H9 (cell line): ENCODE results near the gene SIRT7. TPM values are rescaled to one million over a fixed set of nuclear protein-coding genes. Genes with fewer than 3 reads are reported as not detected.

ENCODE experiments used
- DNase-seq: peaks from one replicate; pipeline ENCODE4 v3.0.0-alpha.2; 2017
- H2AFZ ChIP-seq: one replicate; pipeline ENCODE4 v1.6.1; 2013; ENCODE audit warnings: mild to moderate bottlenecking, low read length, control low read depth, moderate library complexity
- H2AK5ac ChIP-seq: 2 replicates; pipeline ENCODE4 v1.6.1; 2013; ENCODE audit warnings: low read length, control low read depth, mixed read lengths; ENCODE audit not compliant: insufficient read length
- H2BK120ac ChIP-seq: one replicate; pipeline ENCODE4 v1.6.1; 2013; ENCODE audit warnings: low read depth, mild to moderate bottlenecking, low read length, control low read depth, inconsistent platforms; ENCODE audit not compliant: poor library complexity, severe bottlenecking
- H2BK12ac ChIP-seq: 2 replicates; pipeline ENCODE4 v1.6.1; 2013; ENCODE audit warnings: low read length, control low read depth, mixed read lengths, low read depth; ENCODE audit not compliant: insufficient read length
- H2BK15ac ChIP-seq: 2 replicates; pipeline ENCODE4 v1.6.1; 2013; ENCODE audit warnings: low read depth, low read length, control low read depth
- H2BK20ac ChIP-seq: one replicate; pipeline ENCODE4 v1.6.1; 2013; ENCODE audit warnings: low read depth, mild to moderate bottlenecking, low read length, control low read depth, inconsistent platforms; ENCODE audit not compliant: poor library complexity, severe bottlenecking
- H2BK5ac ChIP-seq: 2 replicates; pipeline ENCODE4 v1.6.1; 2013; ENCODE audit warnings: low read length, control low read depth, mixed read lengths; ENCODE audit not compliant: insufficient read length
- H3K14ac ChIP-seq: 2 replicates; pipeline ENCODE4 v1.6.1; 2013; ENCODE audit warnings: low read length, control low read depth; ENCODE audit not compliant: insufficient read depth
- H3K18ac ChIP-seq: 2 replicates; pipeline ENCODE4 v1.6.1; 2013; ENCODE audit warnings: low read depth, mild to moderate bottlenecking, mixed read lengths, low read length, control low read depth; ENCODE audit not compliant: insufficient read length
- H3K23ac ChIP-seq: 2 replicates; pipeline ENCODE4 v1.6.1; 2013; ENCODE audit warnings: low read length, control low read depth, mixed read lengths, low read depth; ENCODE audit not compliant: insufficient read length
- H3K23me2 ChIP-seq: 2 replicates; pipeline ENCODE4 v1.6.1; 2013; ENCODE audit warnings: low read depth, mild to moderate bottlenecking, mixed read lengths, low read length, control low read depth; ENCODE audit not compliant: insufficient read length, poor library complexity, severe bottlenecking
- H3K27ac ChIP-seq: 2 replicates; pipeline ENCODE4 v1.5.1; 2013; ENCODE audit warnings: low read length, control low read depth, mixed read lengths, low read depth; ENCODE audit not compliant: insufficient read length
- H3K27me3 ChIP-seq: 2 replicates; pipeline ENCODE4 v1.6.1; 2013; ENCODE audit warnings: low read length, control low read depth, inconsistent platforms; ENCODE audit not compliant: insufficient read depth
- H3K4ac ChIP-seq: 2 replicates; pipeline ENCODE4 v1.6.1; 2013; ENCODE audit warnings: low read depth, mild to moderate bottlenecking, control low read depth, inconsistent platforms, low read length, moderate library complexity
- H3K4me1 ChIP-seq: 2 replicates; pipeline ENCODE4 v1.6.1; 2013; ENCODE audit warnings: low read length, control low read depth, inconsistent platforms; ENCODE audit not compliant: insufficient read depth
- H3K4me2 ChIP-seq: 2 replicates; pipeline ENCODE4 v1.6.1; 2013; ENCODE audit warnings: low read length, control low read depth, mixed read lengths; ENCODE audit not compliant: insufficient read length, insufficient read depth
- H3K56ac ChIP-seq: 2 replicates; pipeline ENCODE4 v1.6.1; 2013; ENCODE audit warnings: low read depth, mild to moderate bottlenecking, mixed read lengths, low read length, control low read depth; ENCODE audit not compliant: insufficient read length
- H3K79me1 ChIP-seq: 2 replicates; pipeline ENCODE4 v1.6.1; 2013; ENCODE audit warnings: low read depth, mild to moderate bottlenecking, moderate library complexity, low read length, control low read depth, inconsistent platforms; ENCODE audit not compliant: insufficient read depth, poor library complexity, severe bottlenecking
- H3K79me2 ChIP-seq: 2 replicates; pipeline ENCODE4 v1.6.1; 2013; ENCODE audit warnings: low read length, control low read depth, inconsistent platforms; ENCODE audit not compliant: insufficient read depth
- H3K9ac ChIP-seq: 2 replicates; pipeline ENCODE4 v1.6.1; 2013; ENCODE audit warnings: low read length, control low read depth, mixed read lengths; ENCODE audit not compliant: insufficient read length; ENCODE audit errors: extremely low read depth
- H3K9me3 ChIP-seq: one replicate; pipeline ENCODE4 v1.6.1; 2013; ENCODE audit warnings: low read depth, low read length, inconsistent platforms; ENCODE audit not compliant: control insufficient read depth
- H3T11ph ChIP-seq: one replicate; pipeline ENCODE4 v1.6.1; 2013; ENCODE audit warnings: mild to moderate bottlenecking, low read length, control low read depth, inconsistent platforms
- H4K20me1 ChIP-seq: one replicate; pipeline ENCODE4 v1.6.1; 2013; ENCODE audit not compliant: control insufficient read depth, insufficient read length, insufficient read depth
- H4K5ac ChIP-seq: 2 replicates; pipeline ENCODE4 v1.6.1; 2013; ENCODE audit warnings: low read depth, mild to moderate bottlenecking, mixed read lengths, low read length, control low read depth; ENCODE audit not compliant: insufficient read length
- H4K8ac ChIP-seq: replicated peaks from 2 replicates; pipeline ENCODE4 v1.6.1; 2013; ENCODE audit warnings: low read length, control low read depth, mixed read lengths, low read depth; ENCODE audit not compliant: insufficient read length
- H4K91ac ChIP-seq: 2 replicates; pipeline ENCODE4 v1.6.1; 2013; ENCODE audit warnings: low read depth, mild to moderate bottlenecking, moderate library complexity, mixed read lengths, low read length, control low read depth; ENCODE audit not compliant: insufficient read length
- H3K27ac Mint-ChIP-seq, 3 experiments: 2 replicates in 2 of 3; 3 replicates in 1 of 3; pipeline ENCODE4 v1.8.0; 2020 to 2021; ENCODE audit warnings: mixed read lengths in 3 of 3, mild to moderate bottlenecking in 1 of 3, moderate library complexity in 1 of 3
- H3K27me3 Mint-ChIP-seq: 2 replicates; pipeline ENCODE4 v1.8.0; 2021; ENCODE audit warnings: low read depth, mild to moderate bottlenecking, moderate library complexity, mixed read lengths
- H3K36me3 Mint-ChIP-seq, 3 experiments: 2 replicates in 2 of 3; 3 replicates in 1 of 3; pipeline ENCODE4 v1.8.0; 2020 to 2021; ENCODE audit warnings: low read depth in 3 of 3, mixed read lengths in 3 of 3; ENCODE audit not compliant: insufficient read depth in 1 of 3
- H3K4me1 Mint-ChIP-seq, 2 experiments: 2 replicates each; pipeline ENCODE4 v1.8.0; 2020; ENCODE audit warnings: mixed read lengths in 2 of 2
- H3K4me3 Mint-ChIP-seq, 2 experiments: 2 replicates in 1 of 2; 3 replicates in 1 of 2; pipeline ENCODE4 v1.8.0; 2020 to 2021; ENCODE audit warnings: mild to moderate bottlenecking in 2 of 2, mixed read lengths in 2 of 2, moderate library complexity in 1 of 2
- H3K9me3 Mint-ChIP-seq, 2 experiments: 2 replicates in 1 of 2; 3 replicates in 1 of 2; pipeline ENCODE4 v1.8.0; 2020; ENCODE audit warnings: mild to moderate bottlenecking in 2 of 2, mixed read lengths in 2 of 2, moderate library complexity in 1 of 2
- WGBS: extraction: QIAGEN DNeasy Blood & Tissue Kit; methylation state at CpG from one replicate; pipeline ENCODE4 v1.1.7; 2013; ENCODE audit warnings: missing lambda C conversion rate, low lambda C conversion rate, mixed read lengths; ENCODE audit not compliant: insufficient read length; ENCODE audit errors: extremely low coverage; 5-methylcytosine and 5-hydroxymethylcytosine counted together
- total RNA-seq: library from RNA; stranded (reverse); gene quantifications from 2 replicates; pipeline ENCODE4 v1.2.1, GENCODE V29; 2021
- TF ChIP-seq, protein P1 (sequence below): fragments of 200-600 bp; sonication (generic); conservative IDR thresholded peaks from 3 replicates; pipeline ENCODE4 v1.8.0; 2021; ENCODE audit warnings: antibody characterized with exemption, mild to moderate bottlenecking

SIRT7 gene
- total RNA-seq, 1 experiment from 2014 or later, result 29.7 TPM

DNA sequence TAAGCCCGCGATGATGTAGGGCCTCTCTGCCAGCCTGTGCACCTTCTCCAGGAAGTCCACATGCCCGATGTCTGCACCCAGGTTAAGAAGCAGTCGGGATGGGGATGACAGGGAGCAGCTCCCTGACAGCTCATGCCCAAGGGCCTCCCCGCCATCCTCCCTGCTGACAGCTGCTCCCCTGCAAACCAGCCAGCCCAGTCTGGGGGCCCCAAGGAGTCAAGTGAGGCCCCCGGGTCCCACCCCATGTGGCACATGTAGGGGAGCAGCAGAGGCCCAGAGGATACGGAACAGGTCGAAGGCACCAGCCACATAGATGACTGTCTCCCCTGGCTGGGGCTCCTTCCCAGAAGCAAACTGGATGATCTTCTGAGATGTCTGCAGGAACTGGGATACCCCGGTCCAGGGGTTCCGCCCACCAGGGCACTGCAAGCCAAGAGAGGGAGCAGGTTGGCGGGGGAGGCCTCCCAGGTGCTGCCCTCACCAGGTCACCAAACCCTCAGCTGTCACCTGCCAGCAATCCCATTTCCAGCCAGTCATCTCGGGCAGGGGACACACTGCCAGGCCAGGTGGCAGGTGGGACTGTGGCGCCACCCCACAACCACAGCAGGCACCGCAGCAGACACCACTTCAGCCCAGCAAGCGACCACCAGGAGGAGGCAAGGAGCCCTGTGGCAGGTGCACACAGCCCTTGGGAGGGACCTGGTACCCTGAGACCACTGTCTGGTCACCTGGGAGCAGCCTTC lies 11.3 kb downstream of the SIRT7 start:
- Histone ChIP-seq H3K9me3 (no peaks in the 10 kb centered on the region), H3K23ac (no peak overlapping the region), H3K9ac (no peak overlapping the region), H2BK12ac (no peak overlapping the region), H3T11ph (no peak overlapping the region), H3K23me2 (peaks cover 15% of the 10 kb centered on the region), H4K5ac (no peak overlapping the region), H3K79me1 (no peaks in the 10 kb centered on the region), H3K14ac (no peak overlapping the region), H2AFZ (no peak overlapping the region), H2BK5ac (no peak overlapping the region), H2BK15ac (no peak overlapping the region), H2BK20ac (no peak overlapping the region), H4K20me1 (no peaks in the 10 kb centered on the region), H2BK120ac (no peak overlapping the region), H3K18ac (no peak overlapping the region), H3K27ac (no peak overlapping the region), H3K4me2 (no peak overlapping the region), H2AK5ac (no peak overlapping the region), H3K27me3 (no peaks in the 10 kb centered on the region; the same call in 1 of the 2 replicates), H4K91ac (no peak overlapping the region), H4K8ac (no peak overlapping the region), H3K56ac (no peak overlapping the region), H3K79me2 (no peaks in the 10 kb centered on the region), H3K4me1 (no peaks in the 10 kb centered on the region), H3K4ac (no peak overlapping the region)
- H3K4me3 Mint-ChIP-seq, result no peak overlapping the region
- WGBS, result no CpG with 5 or more reads among the region's 15 CpGs
- no peaks in the 10 kb centered on the region for H3K9me3 Mint-ChIP-seq
- peaks cover 0 to 12% (median 4%) of the 10 kb centered on the region in 3 experiments; a peak in 4 of 7 replicates for H3K36me3 Mint-ChIP-seq
- no peak overlapping the region for H3K27ac Mint-ChIP-seq
- TF ChIP-seq, protein P1, sequence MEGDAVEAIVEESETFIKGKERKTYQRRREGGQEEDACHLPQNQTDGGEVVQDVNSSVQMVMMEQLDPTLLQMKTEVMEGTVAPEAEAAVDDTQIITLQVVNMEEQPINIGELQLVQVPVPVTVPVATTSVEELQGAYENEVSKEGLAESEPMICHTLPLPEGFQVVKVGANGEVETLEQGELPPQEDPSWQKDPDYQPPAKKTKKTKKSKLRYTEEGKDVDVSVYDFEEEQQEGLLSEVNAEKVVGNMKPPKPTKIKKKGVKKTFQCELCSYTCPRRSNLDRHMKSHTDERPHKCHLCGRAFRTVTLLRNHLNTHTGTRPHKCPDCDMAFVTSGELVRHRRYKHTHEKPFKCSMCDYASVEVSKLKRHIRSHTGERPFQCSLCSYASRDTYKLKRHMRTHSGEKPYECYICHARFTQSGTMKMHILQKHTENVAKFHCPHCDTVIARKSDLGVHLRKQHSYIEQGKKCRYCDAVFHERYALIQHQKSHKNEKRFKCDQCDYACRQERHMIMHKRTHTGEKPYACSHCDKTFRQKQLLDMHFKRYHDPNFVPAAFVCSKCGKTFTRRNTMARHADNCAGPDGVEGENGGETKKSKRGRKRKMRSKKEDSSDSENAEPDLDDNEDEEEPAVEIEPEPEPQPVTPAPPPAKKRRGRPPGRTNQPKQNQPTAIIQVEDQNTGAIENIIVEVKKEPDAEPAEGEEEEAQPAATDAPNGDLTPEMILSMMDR, result peak; percentile 58
- peaks cover 0 to 2% of the 10 kb centered on the region in 2 experiments; a peak in 2 of 4 replicates for H3K4me1 Mint-ChIP-seq
- H3K27me3 Mint-ChIP-seq, result peaks cover under 1% of the 10 kb centered on the region
- peak; percentile 77 for DNase-seq
